ENCODE data around the gene SLX4.

GRCh38 chr16:3584412-3584811, 27.0 kb downstream of the SLX4 start:
- TF ChIP-seq EP300 (IDR thresholded peaks at IDR 0.05), result no peak
- no peak for TF ChIP-seq POLR2A (IDR thresholded peaks at IDR 0.05)
- TF ChIP-seq POLR2AphosphoS5 (IDR thresholded peaks at IDR 0.05), result no peak

Measured in upper lobe of left lung (tissue), 4 donors.